Tibial artery (tissue), 4 donors: Measurements from ENCODE around the gene SAMD10.
A peak's percentile ranks its signal among the peaks of the same experiment; 100 is the strongest.

Experiments
- DNase-seq, 2 donors: peaks; one replicate each; pipeline ENCODE4 v3.0.0-alpha.2; 2019
- H3K27ac ChIP-seq, 2 donors: fragments of 200-600 bp; sonication (generic) in 1 of 2; 1 replicate in 1 of 2; 2 replicates in 1 of 2; pipeline ENCODE4 v1.5.1; 2018 to 2019; ENCODE audit warnings: mild to moderate bottlenecking in 1 of 2
- H3K27me3 ChIP-seq, 2 donors: fragments of 200-600 bp; sonication (generic) in 1 of 2; one replicate each; pipeline versions ENCODE4 v1.5.1 to v1.6.0; 2016 to 2019
- H3K36me3 ChIP-seq, 3 donors: fragments of 200-600 bp; sonication (generic) in 2 of 3; one replicate each; pipeline ENCODE4 v1.5.1; 2016 to 2019; ENCODE audit warnings: mild to moderate bottlenecking in 2 of 3
- H3K4me1 ChIP-seq, 4 donors: fragments of 200-600 bp; sonication (generic) in 2 of 4; 1 replicate in 3 of 4; 2 replicates in 1 of 4; pipeline ENCODE4 v1.5.1; 2016 to 2019
- H3K4me3 ChIP-seq, 2 donors: fragments of 200-600 bp; sonication (generic) in 1 of 2; 1 replicate in 1 of 2; 2 replicates in 1 of 2; pipeline ENCODE4 v1.5.1; 2018 to 2019; ENCODE audit warnings: mild to moderate bottlenecking in 2 of 2
- H3K9me3 ChIP-seq, 3 donors: fragments of 200-600 bp; sonication (generic) in 1 of 3; one replicate each; pipeline ENCODE4 v1.5.1; 2016 to 2019
- CTCF ChIP-seq, 2 experiments: fragments of 200-600 bp in 1 of 2; fragments of 450-650 bp in 1 of 2; IDR thresholded peaks; one replicate each; pipeline ENCODE4 v1.5.1; 2017 to 2019; ENCODE audit warnings: antibody characterized with exemption in 2 of 2, mild to moderate bottlenecking in 1 of 2, moderate library complexity in 1 of 2
- intact Hi-C: fragments of 100-400 bp; cut with DNase I; formaldehyde crosslinking; loops from one replicate; pipeline ENCODE4 v1.15.0; 2023; ENCODE audit warnings: low total_unique reads

Gene SAMD10

GRCh38 chr20:63968928-63969760 lies 10.3 kb downstream of the SAMD10 start:
- TF ChIP-seq CTCF (IDR thresholded peaks at IDR 0.05), result no peak
- H3K4me1 ChIP-seq, result peaks cover 0 to 31% (median 20%) of the 10 kb centered on the region in 4 donors
- DNase-seq, result peak in 1 of 2 donors; percentile 16

GRCh38 chr20:63968136-63968927 lies 11.1 kb downstream of the SAMD10 start:
- no peaks in the 10 kb centered on the region for H3K27me3 ChIP-seq
- peak in 1 of 2 donors; percentile 19 for DNase-seq
- peak overlapping the region; percentile 63 to 66 for H3K4me3 ChIP-seq
- peaks cover 0 to 36% (median 24%) of the 10 kb centered on the region in 3 donors for H3K36me3 ChIP-seq
- H3K4me1 ChIP-seq, result peaks cover 0 to 23% (median 16%) of the 10 kb centered on the region in 4 donors
- peak overlapping the region; percentile 65 to 66 for H3K27ac ChIP-seq
- no peak for TF ChIP-seq CTCF (IDR thresholded peaks at IDR 0.05)
- intact Hi-C loops, result no loop called here
- no peaks in the 10 kb centered on the region for H3K9me3 ChIP-seq

More at GRCh38 chr20:63968928-63969760, 10.3 kb downstream of the SAMD10 start:
- Histone ChIP-seq H3K4me3 (peak overlapping the region; percentile 63 to 66), H3K27me3 (no peaks in the 10 kb centered on the region), H3K9me3 (no peaks in the 10 kb centered on the region), H3K36me3 (peaks cover 0 to 28% (median 15%) of the 10 kb centered on the region in 3 donors), H3K27ac (peak overlapping the region; percentile 65 to 66)
- intact Hi-C loops, result no loop called here

GRCh38 chr20:63967330-63968135 lies 11.9 kb downstream of the SAMD10 start:
- Histone ChIP-seq H3K9me3 (no peaks in the 10 kb centered on the region), H3K36me3 (peaks cover 0 to 44% (median 30%) of the 10 kb centered on the region in 3 donors), H3K4me3 (no peak overlapping the region), H3K4me1 (peaks cover 0 to 23% (median 16%) of the 10 kb centered on the region in 4 donors), H3K27ac (no peak overlapping the region), H3K27me3 (no peaks in the 10 kb centered on the region)
- intact Hi-C loops, result no loop called here
- no peak for TF ChIP-seq CTCF (IDR thresholded peaks at IDR 0.05)
- peak in 1 of 2 donors; percentile 17 for DNase-seq

GRCh38 chr20:63966944-63967322 lies 12.5 kb downstream of the SAMD10 start:
- peak in 1 of 2 donors; percentile 15 for DNase-seq
- Histone ChIP-seq H3K9me3 (no peaks in the 10 kb centered on the region), H3K36me3 (peaks cover 5 to 50% (median 36%) of the 10 kb centered on the region in 3 donors), H3K4me1 (peaks cover 0 to 23% (median 16%) of the 10 kb centered on the region in 4 donors), H3K4me3 (no peak overlapping the region), H3K27me3 (no peaks in the 10 kb centered on the region), H3K27ac (no peak overlapping the region)
- no peak for TF ChIP-seq CTCF (IDR thresholded peaks at IDR 0.05)
- intact Hi-C loops, result no loop called here
